DOHH2 (cell line): ENCODE data around the gene ARHGAP24.

Experiments used
- CTCF ChIP-seq: fragments of 200-600 bp; sonication (generic); IDR thresholded peaks from one replicate; pipeline ENCODE4 v1.5.1; 2014; ENCODE audit warnings: antibody characterized with exemption, mild to moderate bottlenecking, low read depth, low read length; ENCODE audit not compliant: poor library complexity, severe bottlenecking
- EZH2phosphoT487 ChIP-seq: fragments of 200-600 bp; sonication (generic); IDR thresholded peaks from 2 replicates; pipeline ENCODE4 v1.6.1; 2017; ENCODE audit warnings: borderline replicate concordance, mild to moderate bottlenecking, antibody characterized with exemption, low read length, moderate library complexity, mixed read lengths

DNA sequence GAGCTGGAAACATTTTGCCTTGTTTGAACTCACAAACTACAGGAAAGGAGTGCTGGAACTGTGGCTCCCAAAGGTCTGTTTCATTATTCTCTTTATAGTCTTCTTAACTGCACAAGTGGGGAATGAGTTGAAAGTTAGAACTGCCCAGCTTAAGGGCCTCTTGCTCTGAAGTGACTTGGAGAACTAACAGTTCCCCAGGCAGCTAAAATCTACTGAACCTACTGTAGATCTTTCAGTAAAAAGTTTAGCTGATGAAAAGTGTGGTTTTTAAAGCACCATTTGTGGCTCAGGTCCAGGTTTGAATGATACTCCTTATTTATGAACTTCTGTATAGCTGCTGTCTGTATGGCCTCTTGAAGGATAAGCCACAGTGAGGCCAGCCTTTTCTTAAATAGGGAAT is 531.1 kb downstream of the ARHGAP24 start:
- TF ChIP-seq CTCF (no peak), EZH2phosphoT487 (no peak)
